Trophoblast cell (in vitro differentiated cells and primary cell): ENCODE measurements around the gene PIK3AP1.

Experiments
- DNase-seq, 2 donors: peaks; one replicate each; pipeline ENCODE4 v3.0.0-alpha.2; 2016
- H2AFZ ChIP-seq: 2 replicates; pipeline ENCODE4 v1.6.1; 2013; ENCODE audit warnings: low read length, moderate library complexity, mild to moderate bottlenecking; ENCODE audit not compliant: insufficient read depth, poor library complexity
- H2AK5ac ChIP-seq: 2 replicates; pipeline ENCODE4 v1.6.1; 2013; ENCODE audit warnings: mild to moderate bottlenecking, low read length
- H2BK120ac ChIP-seq: 2 replicates; pipeline ENCODE4 v1.6.1; 2013; ENCODE audit warnings: low read length, mild to moderate bottlenecking, moderate library complexity; ENCODE audit not compliant: insufficient read depth, poor library complexity
- H2BK12ac ChIP-seq: 2 replicates; pipeline ENCODE4 v1.6.1; 2013; ENCODE audit warnings: mild to moderate bottlenecking, low read length, moderate library complexity
- H2BK5ac ChIP-seq: 2 replicates; pipeline ENCODE4 v1.6.1; 2013; ENCODE audit warnings: low read length, low read depth, moderate library complexity, mild to moderate bottlenecking; ENCODE audit not compliant: poor library complexity
- H3K14ac ChIP-seq: 2 replicates; pipeline ENCODE4 v1.6.1; 2013; ENCODE audit warnings: mild to moderate bottlenecking, low read length
- H3K18ac ChIP-seq: 2 replicates; pipeline ENCODE4 v1.6.1; 2013; ENCODE audit warnings: mild to moderate bottlenecking, low read length
- H3K23ac ChIP-seq: 2 replicates; pipeline ENCODE4 v1.6.1; 2013; ENCODE audit warnings: low read length
- H3K27ac ChIP-seq: 2 replicates; pipeline ENCODE4 v1.5.1; 2013; ENCODE audit warnings: low read depth, mild to moderate bottlenecking, inconsistent platforms, low read length, moderate library complexity
- H3K27me3 ChIP-seq: 2 replicates; pipeline ENCODE4 v1.6.1; 2013; ENCODE audit warnings: inconsistent platforms, mild to moderate bottlenecking, low read length, moderate library complexity; ENCODE audit not compliant: insufficient read depth
- H3K36me3 ChIP-seq, 2 experiments: 1 replicate in 1 of 2; 2 replicates in 1 of 2; pipeline ENCODE4 v1.6.1; 2013; ENCODE audit warnings: low read length in 2 of 2, mild to moderate bottlenecking in 2 of 2, moderate library complexity in 1 of 2; ENCODE audit not compliant: insufficient read depth in 2 of 2, control insufficient read depth in 1 of 2
- H3K4ac ChIP-seq: 2 replicates; pipeline ENCODE4 v1.6.1; 2013; ENCODE audit warnings: low read depth, mild to moderate bottlenecking, low read length, moderate library complexity
- H3K4me1 ChIP-seq, 2 experiments: 1 replicate in 1 of 2; 2 replicates in 1 of 2; pipeline ENCODE4 v1.6.1; 2013; ENCODE audit warnings: low read length in 2 of 2, mild to moderate bottlenecking in 2 of 2, moderate library complexity in 1 of 2; ENCODE audit not compliant: insufficient read depth in 2 of 2, control insufficient read depth in 1 of 2
- H3K4me2 ChIP-seq: 2 replicates; pipeline ENCODE4 v1.6.1; 2013; ENCODE audit warnings: inconsistent platforms, mild to moderate bottlenecking, low read length, moderate library complexity
- H3K4me3 ChIP-seq: 2 replicates; pipeline ENCODE4 v1.5.1; 2013; ENCODE audit warnings: mild to moderate bottlenecking, low read depth, low read length, inconsistent platforms
- H3K79me1 ChIP-seq: one replicate; pipeline ENCODE4 v1.6.1; 2013; ENCODE audit warnings: low read length
- H3K79me2 ChIP-seq: 2 replicates; pipeline ENCODE4 v1.6.1; 2013; ENCODE audit warnings: low read length, mild to moderate bottlenecking; ENCODE audit not compliant: control insufficient read depth, insufficient read depth, poor library complexity
- H3K9ac ChIP-seq: 2 replicates; pipeline ENCODE4 v1.6.1; 2013; ENCODE audit warnings: mild to moderate bottlenecking, low read length
- H3K9me3 ChIP-seq: 2 replicates; pipeline ENCODE4 v1.6.1; 2013; ENCODE audit warnings: low read depth, mild to moderate bottlenecking, control low read depth, inconsistent platforms, low read length; ENCODE audit not compliant: insufficient read depth
- H4K12ac ChIP-seq: 2 replicates; pipeline ENCODE4 v1.6.1; 2013; ENCODE audit warnings: low read depth, mild to moderate bottlenecking, low read length, moderate library complexity
- H4K8ac ChIP-seq: 2 replicates; pipeline ENCODE4 v1.6.1; 2013; ENCODE audit warnings: low read depth, mild to moderate bottlenecking, low read length, moderate library complexity
- H4K91ac ChIP-seq: one replicate; pipeline ENCODE4 v1.6.1; 2013; ENCODE audit warnings: low read depth, mild to moderate bottlenecking, low read length, moderate library complexity
- WGBS: extraction: QIAGEN DNeasy Blood & Tissue Kit; methylation state at CpG from one replicate; pipeline ENCODE4 v1.1.7; 2013; ENCODE audit warnings: missing lambda C conversion rate; ENCODE audit not compliant: insufficient read length, insufficient coverage; ENCODE audit errors: extremely low coverage; 5-methylcytosine and 5-hydroxymethylcytosine counted together

Gene PIK3AP1

GRCh38 chr10:96714746-96715255, 5.5 kb downstream of the PIK3AP1 start:
- Histone ChIP-seq H3K4me1 (no peaks in the 10 kb centered on the region), H2BK12ac (no peak overlapping the region), H3K4ac (no peak overlapping the region), H2AFZ (no peak overlapping the region), H3K36me3 (no peaks in the 10 kb centered on the region), H3K23ac (no peak overlapping the region), H4K8ac (no peak overlapping the region), H3K9ac (no peak overlapping the region), H2BK5ac (no peak overlapping the region), H3K4me3 (no peak overlapping the region), H3K79me2 (no peaks in the 10 kb centered on the region), H3K27me3 (peaks cover 1% of the 10 kb centered on the region), H3K9me3 (no peaks in the 10 kb centered on the region), H3K14ac (no peak overlapping the region), H3K4me2 (no peak overlapping the region), H4K91ac (no peak overlapping the region), H3K18ac (no peak overlapping the region), H3K79me1 (no peaks in the 10 kb centered on the region), H2AK5ac (no peak overlapping the region), H3K27ac (no peak overlapping the region), H2BK120ac (no peak overlapping the region), H4K12ac (no peak overlapping the region)
- DNase-seq = no peak
- no CpG with 5 or more reads among the region's 2 CpGs for WGBS

GRCh38 chr10:96714031-96714590, 6.2 kb downstream of the PIK3AP1 start:
- Histone ChIP-seq H3K4me2 (no peak overlapping the region), H3K14ac (no peak overlapping the region), H3K27ac (no peak overlapping the region), H3K4ac (no peak overlapping the region), H4K91ac (no peak overlapping the region), H3K79me1 (no peaks in the 10 kb centered on the region), H3K9ac (no peak overlapping the region), H2AK5ac (no peak overlapping the region), H3K4me1 (no peaks in the 10 kb centered on the region), H3K79me2 (no peaks in the 10 kb centered on the region), H2AFZ (no peak overlapping the region), H3K23ac (no peak overlapping the region), H3K9me3 (no peaks in the 10 kb centered on the region), H3K18ac (no peak overlapping the region), H4K8ac (no peak overlapping the region), H3K27me3 (no peaks in the 10 kb centered on the region), H2BK120ac (no peak overlapping the region), H2BK12ac (no peak overlapping the region), H3K36me3 (no peaks in the 10 kb centered on the region), H4K12ac (no peak overlapping the region), H2BK5ac (no peak overlapping the region), H3K4me3 (no peak overlapping the region)
- WGBS = no CpG with 5 or more reads among the region's 9 CpGs
- DNase-seq = peak in 1 of 2 donors; percentile 27

GRCh38 chr10:96712662-96713271, 7.5 kb downstream of the PIK3AP1 start:
- Histone ChIP-seq H3K27ac (no peak overlapping the region), H3K18ac (no peak overlapping the region), H3K79me1 (no peaks in the 10 kb centered on the region), H3K14ac (no peak overlapping the region), H2AK5ac (no peak overlapping the region), H2AFZ (no peak overlapping the region), H2BK12ac (no peak overlapping the region), H4K12ac (no peak overlapping the region), H3K23ac (no peak overlapping the region), H3K4me3 (no peak overlapping the region), H2BK120ac (no peak overlapping the region), H3K4me1 (no peaks in the 10 kb centered on the region), H2BK5ac (no peak overlapping the region), H3K27me3 (no peaks in the 10 kb centered on the region), H3K79me2 (no peaks in the 10 kb centered on the region), H3K36me3 (no peaks in the 10 kb centered on the region), H3K9me3 (no peaks in the 10 kb centered on the region), H3K9ac (no peak overlapping the region), H4K91ac (no peak overlapping the region), H4K8ac (no peak overlapping the region), H3K4me2 (no peak overlapping the region), H3K4ac (no peak overlapping the region)
- WGBS = no CpG with 5 or more reads among the region's 10 CpGs
- no peak for DNase-seq

- Histone ChIP-seq H3K36me3 (no peaks in the 10 kb centered on the region), H3K18ac (no peak overlapping the region), H3K23ac (no peak overlapping the region), H2BK12ac (no peak overlapping the region), H3K9ac (no peak overlapping the region), H2BK120ac (no peak overlapping the region), H4K8ac (no peak overlapping the region), H3K14ac (no peak overlapping the region), H3K9me3 (no peaks in the 10 kb centered on the region), H3K79me2 (no peaks in the 10 kb centered on the region), H3K4ac (no peak overlapping the region), H3K79me1 (no peaks in the 10 kb centered on the region), H2BK5ac (no peak overlapping the region), H2AK5ac (no peak overlapping the region), H3K27me3 (no peaks in the 10 kb centered on the region), H3K27ac (no peak overlapping the region), H2AFZ (no peak overlapping the region), H3K4me2 (no peak overlapping the region), H4K91ac (no peak overlapping the region), H3K4me3 (no peak overlapping the region), H3K4me1 (no peaks in the 10 kb centered on the region), H4K12ac (no peak overlapping the region)
- DNase-seq = peak; percentile 29 to 70
- no CpG with 5 or more reads among the region's 3 CpGs for WGBS
Observed at GRCh38 chr10:96711048-96711728, 9.1 kb downstream of the PIK3AP1 start.
